SJSA1 (cell line): ENCODE data around the gene CCR5AS.

Experiments
- DNase-seq, 2 experiments: peaks; one replicate each; pipeline ENCODE4 v3.0.0-alpha.2; 2015 to 2020; ENCODE audit warnings: low spot score in 2 of 2, low read depth in 1 of 2
- H3K27ac ChIP-seq: fragments of 250-450 bp; sonication (Bioruptor Pico); 2 replicates; pipeline ENCODE4 v1.5.1; 2020; ENCODE audit warnings: mild to moderate bottlenecking, moderate library complexity
- H3K27me3 ChIP-seq: fragments of 250-450 bp; sonication (Bioruptor Pico); replicated peaks from 2 replicates; pipeline ENCODE4 v1.5.1; 2020; ENCODE audit warnings: mild to moderate bottlenecking, moderate library complexity
- H3K36me3 ChIP-seq: fragments of 250-450 bp; sonication (Bioruptor Pico); 2 replicates; pipeline ENCODE4 v1.5.1; 2020; ENCODE audit warnings: mild to moderate bottlenecking
- H3K4me1 ChIP-seq: fragments of 250-450 bp; sonication (Bioruptor Pico); replicated peaks from 2 replicates; pipeline ENCODE4 v1.6.1; 2021; ENCODE audit warnings: mild to moderate bottlenecking
- H3K4me3 ChIP-seq: fragments of 250-450 bp; sonication (Bioruptor Pico); 2 replicates; pipeline ENCODE4 v1.5.1; 2020; ENCODE audit warnings: mild to moderate bottlenecking
- H3K9me3 ChIP-seq: fragments of 250-450 bp; sonication (Bioruptor Pico); replicated peaks from 2 replicates; pipeline ENCODE4 v1.5.1; 2020; ENCODE audit warnings: mild to moderate bottlenecking

CCR5AS gene

GRCh38 chr3:46406788-46407611, at the start of gene CCR5AS, which contains the start of gene CCRL2:
Gene CCR5AS, minus strand, starts transcription at chr3:46407066.
Gene CCRL2, plus strand, starts transcription at chr3:46407259. Its CDS starts 821 bp downstream, at chr3:46408080.
- no peaks in the 10 kb centered on the region for H3K27me3 ChIP-seq
- H3K4me3 ChIP-seq = peak within 1 kb of the TSS; percentile 16
- DNase-seq = peak; percentile 44 to 62
- H3K36me3 ChIP-seq = no peaks in the 10 kb centered on the region
- peak within 1 kb of the TSS; percentile 71 for H3K27ac ChIP-seq
- H3K9me3 ChIP-seq = no peaks in the 10 kb centered on the region
- peaks cover 38% of the 10 kb centered on the region for H3K4me1 ChIP-seq

- no peaks in the 10 kb centered on the region for H3K9me3 ChIP-seq
- no peak for DNase-seq
- no peaks in the 10 kb centered on the region for H3K27me3 ChIP-seq
- H3K4me1 ChIP-seq = no peaks in the 10 kb centered on the region
- no peak overlapping the region for H3K4me3 ChIP-seq
- H3K36me3 ChIP-seq = no peaks in the 10 kb centered on the region
- H3K27ac ChIP-seq = no peak overlapping the region
Measured at GRCh38 chr3:46456118-46456517, 49.3 kb upstream of the CCR5AS start.

- Histone ChIP-seq H3K4me3 (no peak overlapping the region), H3K36me3 (no peaks in the 10 kb centered on the region), H3K27me3 (no peaks in the 10 kb centered on the region), H3K4me1 (no peaks in the 10 kb centered on the region), H3K9me3 (no peaks in the 10 kb centered on the region), H3K27ac (no peak overlapping the region)
- DNase-seq = no peak
Measured at GRCh38 chr3:46455231-46456115, 48.6 kb upstream of the CCR5AS start.

DNA sequence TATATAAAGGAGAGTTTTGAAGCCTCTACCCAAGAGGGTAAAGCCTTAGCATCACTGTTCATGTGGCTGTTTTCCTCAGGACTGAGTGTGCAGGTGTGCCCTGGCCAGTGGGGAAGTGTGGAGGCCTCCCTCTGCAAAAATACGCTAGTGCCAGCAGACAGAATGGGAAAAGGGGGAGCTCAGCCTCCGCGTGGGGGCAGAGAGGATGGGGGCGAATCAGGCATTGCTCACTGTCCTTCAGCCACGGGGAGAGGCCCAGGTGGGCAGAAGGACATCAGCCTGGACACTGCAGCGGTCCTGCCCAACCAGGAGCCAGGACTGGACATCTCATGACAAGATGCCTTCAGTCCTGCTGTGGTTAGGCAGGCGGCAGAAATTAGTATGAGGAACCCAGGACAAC, 47.7 kb upstream of the CCR5AS start:
- Histone ChIP-seq H3K9me3 (no peaks in the 10 kb centered on the region), H3K4me3 (no peak overlapping the region), H3K27me3 (no peaks in the 10 kb centered on the region), H3K4me1 (no peaks in the 10 kb centered on the region), H3K27ac (no peak overlapping the region), H3K36me3 (no peaks in the 10 kb centered on the region)
- no peak for DNase-seq

GRCh38 chr3:46454209-46454595, 47.3 kb upstream of the CCR5AS start:
- H3K27me3 ChIP-seq = no peaks in the 10 kb centered on the region
- no peak for DNase-seq
- no peaks in the 10 kb centered on the region for H3K4me1 ChIP-seq
- no peak overlapping the region for H3K4me3 ChIP-seq
- no peaks in the 10 kb centered on the region for H3K9me3 ChIP-seq
- H3K27ac ChIP-seq = no peak overlapping the region
- no peaks in the 10 kb centered on the region for H3K36me3 ChIP-seq

- no peaks in the 10 kb centered on the region for H3K36me3 ChIP-seq
- H3K27ac ChIP-seq = no peak overlapping the region
- H3K9me3 ChIP-seq = no peaks in the 10 kb centered on the region
- H3K4me3 ChIP-seq = no peak overlapping the region
- no peak for DNase-seq
- no peaks in the 10 kb centered on the region for H3K4me1 ChIP-seq
- no peaks in the 10 kb centered on the region for H3K27me3 ChIP-seq
Measured at GRCh38 chr3:46453526-46454208, 46.8 kb upstream of the CCR5AS start.

DNA sequence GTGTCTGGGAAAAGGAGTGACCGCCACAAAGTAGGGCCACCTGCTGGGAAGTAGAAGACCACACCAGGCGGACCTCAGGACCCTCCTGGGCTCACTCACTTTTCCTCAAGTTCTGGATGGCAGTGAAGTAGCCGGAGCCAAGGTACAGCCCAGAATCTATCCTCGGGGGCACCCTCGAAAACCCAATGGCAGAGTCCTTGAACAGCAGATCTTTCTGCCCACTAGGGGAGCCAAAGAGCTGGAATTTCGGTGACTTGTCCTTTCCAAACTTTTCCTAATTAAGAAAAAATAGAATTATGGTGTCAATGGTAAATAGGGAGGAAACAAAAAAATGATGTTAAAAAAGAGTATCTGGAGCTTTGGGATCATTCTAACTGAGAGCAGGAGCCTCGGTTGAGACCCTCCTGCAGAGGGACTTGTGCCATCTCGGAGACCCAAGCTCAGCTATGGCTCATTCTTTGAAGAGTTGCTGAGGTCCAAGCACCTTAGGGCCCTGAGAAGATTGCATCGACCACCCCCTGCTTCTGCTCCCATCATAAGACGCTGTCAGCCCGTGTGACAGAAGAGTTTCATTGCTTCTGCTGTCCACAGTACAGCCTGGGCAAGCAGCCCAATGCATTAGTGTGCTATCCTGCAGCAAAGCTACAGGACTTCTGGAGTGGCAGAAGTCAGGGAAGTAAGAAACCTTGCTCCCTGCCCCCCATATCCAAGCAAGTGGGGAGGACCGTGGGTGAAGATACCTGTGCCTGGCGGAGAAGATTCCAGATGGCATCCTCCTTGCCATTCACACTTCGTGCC, 43.1 kb upstream of the CCR5AS start:
- no peak overlapping the region for H3K27ac ChIP-seq
- H3K4me3 ChIP-seq = no peak overlapping the region
- no peaks in the 10 kb centered on the region for H3K9me3 ChIP-seq
- H3K27me3 ChIP-seq = no peaks in the 10 kb centered on the region
- no peaks in the 10 kb centered on the region for H3K36me3 ChIP-seq
- no peaks in the 10 kb centered on the region for H3K4me1 ChIP-seq
- DNase-seq = no peak

- no peaks in the 10 kb centered on the region for H3K4me1 ChIP-seq
- H3K4me3 ChIP-seq = no peak overlapping the region
- no peaks in the 10 kb centered on the region for H3K9me3 ChIP-seq
- H3K27ac ChIP-seq = no peak overlapping the region
- no peaks in the 10 kb centered on the region for H3K27me3 ChIP-seq
- H3K36me3 ChIP-seq = no peaks in the 10 kb centered on the region
- DNase-seq = no peak
Measured at GRCh38 chr3:46448721-46449120, 41.9 kb upstream of the CCR5AS start.

DNA sequence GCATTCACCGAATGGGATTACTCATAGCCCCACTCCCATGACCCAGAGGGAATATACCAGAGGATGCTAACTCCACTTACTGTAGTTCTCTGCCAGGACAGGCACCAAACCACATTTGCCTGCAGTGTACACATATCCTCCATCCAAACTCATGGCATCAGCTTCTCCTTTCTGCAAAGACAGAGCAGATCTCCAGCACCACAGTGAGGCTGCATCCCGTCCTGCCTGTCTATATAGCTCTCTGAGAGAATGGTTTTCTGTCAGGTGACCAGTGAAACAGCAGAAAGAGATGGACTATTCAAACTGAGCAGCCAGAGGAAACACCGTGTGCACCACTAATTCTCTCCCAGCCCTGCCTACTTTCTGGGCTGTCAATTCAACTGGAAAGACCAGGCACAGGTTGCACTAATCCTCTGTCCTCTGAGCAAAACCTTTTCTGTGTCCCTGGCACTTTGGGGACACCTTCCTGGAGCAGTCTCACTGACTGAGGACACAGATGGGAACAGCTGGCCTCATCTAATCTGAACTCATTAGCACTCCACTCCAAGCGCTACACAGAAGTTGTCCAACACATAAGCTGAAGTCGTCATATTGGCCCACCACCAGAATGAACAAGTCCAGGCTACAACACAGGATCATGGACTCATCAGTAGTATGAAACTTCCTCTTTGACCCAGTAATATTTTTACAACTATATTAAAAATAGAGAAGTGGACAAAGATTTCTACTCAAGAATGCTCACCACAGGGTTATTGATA, 40.5 kb upstream of the CCR5AS start:
- H3K27ac ChIP-seq = no peak overlapping the region
- 0 out of 2 replicates have a peak, but pooled peaks cover 3% of the 10 kb centered on the region for H3K9me3 ChIP-seq
- H3K4me3 ChIP-seq = no peak overlapping the region
- H3K36me3 ChIP-seq = no peaks in the 10 kb centered on the region
- no peaks in the 10 kb centered on the region for H3K27me3 ChIP-seq
- DNase-seq = no peak
- H3K4me1 ChIP-seq = peaks cover 12% of the 10 kb centered on the region

DNA sequence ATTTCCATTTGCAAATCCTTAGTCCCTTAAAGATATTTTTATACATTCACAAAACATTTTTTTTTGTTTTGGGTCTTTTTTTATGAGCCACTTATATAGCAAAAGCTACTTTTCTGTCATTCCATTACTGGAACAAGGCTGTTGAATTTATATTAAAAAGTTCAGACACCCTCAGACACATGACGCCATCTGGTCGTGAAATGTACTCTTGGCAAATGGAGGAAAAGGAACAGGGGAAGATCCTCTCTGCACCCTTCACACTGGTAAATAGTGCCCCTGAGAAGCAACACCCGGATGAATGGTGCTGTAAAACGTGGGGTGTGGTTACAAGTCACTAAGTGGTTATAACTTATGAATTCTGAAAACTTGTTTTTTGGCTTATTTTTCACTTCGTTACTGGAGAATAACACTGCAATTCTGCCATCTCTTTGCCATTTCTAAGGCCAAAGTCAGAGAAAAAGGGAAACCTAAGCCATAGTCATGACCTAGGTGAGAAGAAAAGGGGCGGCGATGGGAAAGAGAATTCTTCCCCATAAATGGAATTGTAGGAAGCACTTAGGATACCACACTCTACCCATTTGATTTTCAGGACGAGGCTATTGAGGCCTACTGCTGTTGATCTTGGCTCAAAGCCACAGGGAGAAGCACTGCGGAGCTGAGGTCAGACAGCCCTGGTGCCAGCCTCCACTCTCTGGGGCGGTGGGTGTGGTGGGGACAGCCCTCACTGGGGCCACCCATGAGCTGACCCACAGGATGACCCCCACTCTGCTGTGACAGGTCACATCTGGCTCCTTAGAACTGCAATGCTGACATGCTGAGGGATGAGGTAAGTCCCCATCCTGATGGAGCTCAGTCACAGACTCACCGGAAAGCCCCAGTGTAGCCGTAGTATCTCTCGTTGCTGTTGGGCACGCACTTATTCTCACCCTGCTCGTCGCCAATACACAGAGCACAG, 36.0 kb upstream of the CCR5AS start:
- Histone ChIP-seq H3K27ac (peak overlapping the region; percentile 29; the same call in 1 of the 2 replicates), H3K4me3 (no peak overlapping the region), H3K36me3 (no peaks in the 10 kb centered on the region), H3K9me3 (0 out of 2 replicates have a peak, but pooled peaks cover 3% of the 10 kb centered on the region), H3K27me3 (no peaks in the 10 kb centered on the region), H3K4me1 (peaks cover 12% of the 10 kb centered on the region)
- DNase-seq = peak; percentile 36 to 56

GRCh38 chr3:46440531-46441294, 33.8 kb upstream of the CCR5AS start:
- Histone ChIP-seq H3K27ac (no peak overlapping the region), H3K27me3 (no peaks in the 10 kb centered on the region), H3K4me3 (no peak overlapping the region), H3K9me3 (0 out of 2 replicates have a peak, but pooled peaks cover 3% of the 10 kb centered on the region), H3K4me1 (peaks cover 12% of the 10 kb centered on the region), H3K36me3 (no peaks in the 10 kb centered on the region)
- no peak for DNase-seq
